Purkinje cell (primary cell): ENCODE results near the gene BOLA2B. TPM values are rescaled to one million over a fixed set of nuclear protein-coding genes. Genes with fewer than 3 reads are reported as not detected.

ENCODE experiments used
- polyA plus RNA-seq: library from polyadenylated mRNA; unstranded; fragments of >200 nt; fragmentation: Nextera tagmentation; gene quantifications from 2 replicates; pipeline ENCODE4 v1.2.1, GENCODE V29; 2014

Gene BOLA2B
- 114 and 166 TPM in 2 replicates for polyA plus RNA-seq

DNA sequence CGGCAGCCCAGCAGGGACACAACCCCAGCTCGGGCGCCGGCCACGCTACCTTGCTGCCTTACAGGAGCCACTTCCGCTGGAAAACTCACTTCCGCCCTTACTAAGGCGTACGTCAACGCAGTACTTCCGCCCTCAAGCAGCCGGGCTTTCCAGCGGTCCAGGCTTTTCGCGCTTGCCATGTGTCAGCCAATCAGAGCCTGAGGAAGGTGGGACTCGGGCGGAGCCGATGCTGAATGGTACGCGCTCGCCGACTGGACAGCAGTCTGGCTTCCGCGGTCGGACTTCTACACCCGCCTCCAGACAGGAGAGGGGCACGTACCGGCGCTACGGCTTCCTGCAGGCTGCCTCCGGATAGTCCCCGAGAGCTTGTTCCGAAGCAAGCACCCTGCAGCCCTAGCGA is at the start of gene BOLA2B, which contains the start of gene SLX1A:
Gene BOLA2B (minus strand): TSS at position 52 of the 400 bp plus-strand sequence. CDS start 71 bp downstream, outside the sequence.
Gene SLX1A (plus strand): TSS at position 261 of the 400 bp plus-strand sequence. CDS start 210 bp downstream, outside the sequence.

DNA sequence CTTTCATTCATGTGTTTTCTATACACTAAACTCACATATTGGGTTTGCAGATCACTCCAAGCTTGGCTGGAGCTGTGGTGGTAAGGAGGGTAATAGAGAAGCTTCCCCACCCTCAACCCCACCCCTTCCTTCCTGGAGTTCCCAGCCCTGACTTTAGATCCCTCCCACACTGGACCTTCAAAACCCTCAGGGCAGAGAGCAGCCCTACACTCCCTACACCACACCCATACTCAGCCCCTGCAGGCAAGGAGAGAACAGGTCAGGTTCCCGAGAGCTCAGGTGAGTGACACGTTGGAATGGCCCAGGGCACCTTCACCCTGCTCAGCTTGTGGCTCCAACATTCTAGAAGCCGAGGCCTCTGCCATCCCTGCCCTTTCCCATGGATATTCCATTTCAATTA is 5.6 kb upstream of the BOLA2B start, which contains the start of gene SULT1A3:
Gene SULT1A3 (plus strand): TSS at position 207 of the 400 bp plus-strand sequence. CDS start 1,474 bp downstream, outside the sequence.

DNA sequence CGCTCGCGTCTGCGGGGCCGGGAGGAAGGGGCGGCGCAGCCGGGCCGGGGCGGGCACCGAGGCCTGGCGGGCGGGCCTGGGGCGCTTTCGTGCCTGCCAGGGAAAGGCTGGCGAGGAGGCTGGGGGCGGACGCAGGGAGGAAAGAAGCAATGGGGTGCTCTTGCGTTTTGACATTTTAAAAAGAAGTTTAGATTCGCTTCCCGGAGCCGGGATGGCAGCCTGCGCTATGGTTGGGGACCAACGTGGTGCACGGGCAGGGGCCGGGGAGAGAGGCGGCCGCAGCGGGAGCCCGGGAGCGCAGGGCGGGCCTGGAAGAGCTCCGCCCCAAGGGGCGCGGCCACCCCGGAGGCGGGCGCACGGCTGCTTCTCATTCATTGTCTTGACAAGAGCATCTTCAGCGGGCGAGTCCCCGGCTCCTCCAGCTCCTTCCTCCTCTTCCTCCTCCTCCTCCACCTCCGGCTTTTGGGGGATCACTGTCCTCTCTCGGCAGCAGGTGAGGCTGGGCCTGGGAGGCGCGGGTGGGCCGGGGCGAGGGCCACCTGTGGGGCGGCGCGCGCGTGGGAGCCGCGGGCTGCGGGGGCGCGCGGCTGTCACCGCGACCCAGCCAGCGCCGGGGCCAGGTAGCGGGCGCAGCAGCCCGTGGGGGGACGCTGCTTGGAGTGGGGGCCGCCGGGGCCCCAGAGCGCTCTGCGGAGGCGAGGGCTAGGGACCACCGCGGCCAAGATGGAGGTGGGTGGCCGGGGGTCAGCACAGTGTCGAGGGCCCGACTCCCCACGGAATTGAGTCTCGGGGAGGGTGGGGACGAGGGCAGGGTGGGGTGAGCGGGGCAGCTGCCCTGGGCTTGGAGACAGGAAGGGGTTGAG is 10.0 kb downstream of the BOLA2B start, which contains the start of gene CORO1A:
Gene CORO1A (plus strand): TSS at position 370 of the 863 bp plus-strand sequence. CDS start 1,608 bp downstream, outside the sequence.

Other genes starting within 250 kb of the BOLA2B start
- gene TMEM219, start 231.6 kb downstream of the BOLA2B start, polyA plus RNA-seq = 19.7 TPM in 2 replicates
- 0.43 and 0.56 TPM in 2 replicates for gene TAOK2, start 219.8 kb downstream of the BOLA2B start, polyA plus RNA-seq
- 3.3 and 6.6 TPM in 2 replicates for gene HIRIP3, start 198.0 kb downstream of the BOLA2B start, polyA plus RNA-seq
- 0.06 and 1.5 TPM in 2 replicates for gene INO80E, start 197.4 kb downstream of the BOLA2B start, polyA plus RNA-seq
- gene DOC2A, start 182.6 kb downstream of the BOLA2B start, polyA plus RNA-seq = 2.3 and 11.0 TPM in 2 replicates
- gene C16orf92, start 170.5 kb downstream of the BOLA2B start, polyA plus RNA-seq = 0.36 TPM in 2 replicates
- gene TLCD3B, start 162.4 kb downstream of the BOLA2B start, polyA plus RNA-seq = 0.71 TPM in 1 of 2 replicates, not detected in the other
- gene ALDOA, start 127.9 kb downstream of the BOLA2B start, polyA plus RNA-seq = 1,138 and 1,179 TPM in 2 replicates
- gene PPP4C, start 117.7 kb downstream of the BOLA2B start, polyA plus RNA-seq = 4.2 and 17.0 TPM in 2 replicates
- gene TBX6, start 101.7 kb downstream of the BOLA2B start, polyA plus RNA-seq = not detected in 2 replicates
- gene YPEL3, start 97.5 kb downstream of the BOLA2B start, polyA plus RNA-seq = 32.2 and 52.7 TPM in 2 replicates
- gene GDPD3, start 80.1 kb downstream of the BOLA2B start, polyA plus RNA-seq = not detected in 2 replicates
- gene MAPK3, start 70.4 kb downstream of the BOLA2B start, polyA plus RNA-seq = 2.5 and 13.5 TPM in 2 replicates
- 2.8 TPM in 1 of 2 replicates, not detected in the other for gene CORO1A, start 10.1 kb downstream of the BOLA2B start, polyA plus RNA-seq
- gene SLX1A, start 209 bp upstream of the BOLA2B start, polyA plus RNA-seq = 2.6 and 5.8 TPM in 2 replicates
- gene SULT1A3, start 5.6 kb upstream of the BOLA2B start, polyA plus RNA-seq = 19.6 and 21.3 TPM in 2 replicates
- gene NPIPB13, start 54.8 kb upstream of the BOLA2B start, polyA plus RNA-seq = 0.17 and 0.21 TPM in 2 replicates
- 8.0 and 11.0 TPM in 2 replicates for gene CD2BP2, start 161.6 kb upstream of the BOLA2B start, polyA plus RNA-seq
- 4.2 and 5.3 TPM in 2 replicates for gene TBC1D10B, start 176.8 kb upstream of the BOLA2B start, polyA plus RNA-seq
- gene MYL11, start 181.1 kb upstream of the BOLA2B start, polyA plus RNA-seq = not detected in 2 replicates
- gene SEPTIN1, start 188.9 kb upstream of the BOLA2B start, polyA plus RNA-seq = not detected in 2 replicates
- gene ZNF48, start 201.8 kb upstream of the BOLA2B start, polyA plus RNA-seq = 1.3 and 1.6 TPM in 2 replicates
- 3.1 and 3.9 TPM in 2 replicates for gene ZNF771, start 213.9 kb upstream of the BOLA2B start, polyA plus RNA-seq
- 14.3 and 19.1 TPM in 2 replicates for gene DCTPP1, start 236.4 kb upstream of the BOLA2B start, polyA plus RNA-seq